Occipital lobe (tissue), 2 donors: ENCODE results near the gene PPP1R7. TPM values are rescaled to one million over a fixed set of nuclear protein-coding genes. Genes with fewer than 3 reads are reported as not detected.

Experiments
- DNase-seq: peaks from one replicate; lab custom pipeline; 2025; lab: John Stamatoyannopoulos, UW
- total RNA-seq: library from RNA; depleted of rRNA; stranded (reverse); fragments of >200 nt; gene quantifications from one replicate; pipeline ENCODE4 v1.2.3, GENCODE V29; 2014

Gene PPP1R7
- total RNA-seq, 1 donor from 2014 or later: 38.5 TPM

DNA sequence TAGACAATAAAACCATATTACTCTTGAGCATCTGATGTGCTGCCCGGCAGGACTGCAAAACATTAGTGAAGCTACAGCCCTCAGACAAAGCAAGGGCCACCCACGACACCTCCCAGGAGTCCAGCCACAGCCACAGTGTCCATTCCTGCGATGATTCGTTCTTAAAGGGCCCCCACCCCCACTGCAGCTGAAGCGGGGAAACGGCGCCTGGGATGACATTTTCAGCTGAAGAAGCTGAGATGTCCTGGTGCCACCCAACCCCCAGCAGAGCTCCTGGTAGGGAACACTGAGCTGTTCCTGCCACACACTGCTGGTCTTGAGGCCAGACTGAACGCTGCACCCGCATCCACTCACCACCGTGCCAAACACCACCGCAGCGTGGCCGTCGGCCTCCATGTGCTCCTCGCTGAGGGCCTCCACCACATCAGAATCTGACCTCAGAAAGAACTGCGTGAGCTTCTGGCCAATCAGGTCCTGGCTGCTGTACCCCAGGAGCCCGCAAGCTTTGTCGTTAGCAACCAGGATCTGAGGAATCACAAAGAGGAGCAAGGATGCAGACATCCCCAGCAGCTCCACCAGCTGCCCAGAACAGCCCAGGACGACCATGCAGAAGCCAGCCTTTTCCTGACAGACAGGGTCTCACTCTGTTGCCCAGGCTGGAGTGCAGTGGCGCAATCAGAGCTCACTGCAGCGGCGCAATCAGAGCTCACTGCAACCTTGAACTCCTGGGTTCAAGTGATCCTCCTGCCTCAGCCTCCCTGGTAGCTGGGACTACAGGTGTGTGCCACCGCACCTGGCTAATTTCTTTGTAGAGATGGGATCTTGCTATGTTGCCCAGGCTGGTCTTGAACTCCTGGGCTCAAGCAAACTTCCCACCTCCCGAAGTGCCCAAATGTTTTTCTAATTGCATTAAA is 10.5 kb upstream of the PPP1R7 start:
- DNase-seq: no peak

DNA sequence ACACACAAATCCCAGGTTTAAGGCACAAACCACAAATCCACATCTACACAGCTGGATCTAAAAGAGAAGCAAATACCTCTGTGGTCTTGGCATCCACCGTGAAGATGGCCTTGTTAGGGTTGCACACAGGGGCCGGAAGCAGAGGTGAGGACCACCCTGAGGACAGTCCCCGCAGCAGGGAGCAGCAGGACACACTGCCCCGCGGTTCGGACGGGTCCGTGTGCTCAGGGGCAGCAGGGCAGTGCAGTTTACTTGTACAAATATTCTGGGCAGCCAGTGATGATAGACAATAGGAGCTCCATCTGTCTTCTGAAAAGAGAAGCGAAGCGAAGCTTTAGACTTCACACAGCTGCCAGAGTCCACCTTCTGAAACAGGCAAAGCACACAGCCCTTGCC is 9.8 kb upstream of the PPP1R7 start:
- DNase-seq: no peak

DNA sequence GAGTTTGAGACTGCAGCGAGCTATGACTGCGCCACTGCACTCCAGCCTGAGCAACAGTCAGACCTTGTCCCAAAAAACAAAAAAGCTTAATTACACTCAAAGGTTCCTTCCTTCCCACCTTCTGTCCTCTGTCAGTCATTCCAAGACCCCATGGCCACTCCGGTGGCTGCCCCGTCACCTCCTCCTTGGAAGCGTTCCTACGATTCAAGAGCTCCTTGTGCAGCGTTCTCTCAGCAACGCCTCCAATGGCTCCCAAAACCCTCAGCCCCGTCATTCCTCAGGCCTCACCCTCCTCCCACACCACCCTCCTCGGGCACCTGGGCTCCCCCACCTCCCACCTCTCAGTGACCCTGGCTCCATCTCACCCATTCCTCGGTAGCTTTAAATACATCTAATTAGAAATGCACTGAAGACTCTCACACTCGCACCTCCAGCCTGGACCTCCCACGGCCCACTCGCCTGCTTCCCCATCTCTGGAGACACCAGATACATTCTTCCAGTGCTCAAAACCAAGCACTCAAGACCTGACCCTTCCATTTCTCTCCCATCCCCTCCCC is 9.0 kb upstream of the PPP1R7 start:
- no peak for DNase-seq

DNA sequence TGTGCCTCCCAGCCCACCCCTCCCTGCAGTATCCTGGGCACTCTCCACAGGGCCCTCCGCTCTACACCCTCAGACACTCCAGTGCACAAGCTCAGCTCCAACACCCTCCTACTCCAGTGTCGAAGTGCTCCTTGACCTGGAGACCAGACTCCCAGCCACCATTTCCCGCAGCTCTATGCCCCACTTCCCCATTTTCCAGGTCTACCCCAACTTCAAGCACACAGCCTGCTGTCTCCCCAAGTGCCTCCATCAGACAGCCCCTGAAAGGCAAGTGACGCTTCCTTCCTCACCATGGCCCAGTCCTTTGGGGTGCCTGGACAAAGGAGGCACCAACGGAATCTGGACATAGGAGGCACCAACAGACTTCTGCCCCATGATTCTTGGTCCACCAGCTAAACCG is 8.2 kb upstream of the PPP1R7 start:
- no peak for DNase-seq

DNA sequence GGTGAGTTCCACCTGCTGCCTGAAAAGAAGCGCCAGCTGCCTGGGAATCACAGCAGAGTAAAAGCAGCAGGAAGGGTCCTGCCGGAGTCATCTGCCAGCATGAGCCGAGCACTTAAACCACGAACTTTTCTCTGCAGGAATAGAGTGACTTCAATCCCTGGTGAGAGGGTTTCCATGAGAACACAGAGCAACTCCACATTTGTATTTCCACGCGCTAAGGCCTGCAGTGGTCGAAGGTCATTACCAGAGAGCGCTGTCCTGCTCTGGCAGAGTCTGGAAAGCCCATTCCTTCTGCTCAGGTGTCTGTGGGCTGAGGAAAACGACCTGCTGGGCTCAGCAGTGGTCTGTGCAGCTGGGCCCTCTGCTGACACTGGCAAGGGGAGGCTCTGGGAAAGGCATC is 7.7 kb upstream of the PPP1R7 start:
- DNase-seq: no peak

DNA sequence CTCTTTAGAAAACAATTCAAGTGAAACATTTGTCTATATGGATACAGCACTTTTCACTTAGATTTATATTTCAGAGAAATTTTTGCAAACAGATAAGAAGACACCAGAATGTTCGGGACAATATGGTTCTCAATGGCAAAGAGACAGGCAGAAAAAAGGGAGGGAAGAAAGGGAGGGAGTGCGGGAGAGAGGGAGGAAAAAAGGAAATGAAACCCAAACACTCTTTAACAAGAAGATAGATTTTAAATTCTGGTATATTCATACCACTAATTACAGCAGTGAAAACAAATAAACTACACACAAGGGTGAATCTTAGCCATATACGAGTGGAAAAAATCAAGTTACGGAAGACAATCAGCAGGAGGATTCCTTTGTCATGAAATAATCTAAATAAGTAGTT is 4.0 kb upstream of the PPP1R7 start:
- DNase-seq: no peak

DNA sequence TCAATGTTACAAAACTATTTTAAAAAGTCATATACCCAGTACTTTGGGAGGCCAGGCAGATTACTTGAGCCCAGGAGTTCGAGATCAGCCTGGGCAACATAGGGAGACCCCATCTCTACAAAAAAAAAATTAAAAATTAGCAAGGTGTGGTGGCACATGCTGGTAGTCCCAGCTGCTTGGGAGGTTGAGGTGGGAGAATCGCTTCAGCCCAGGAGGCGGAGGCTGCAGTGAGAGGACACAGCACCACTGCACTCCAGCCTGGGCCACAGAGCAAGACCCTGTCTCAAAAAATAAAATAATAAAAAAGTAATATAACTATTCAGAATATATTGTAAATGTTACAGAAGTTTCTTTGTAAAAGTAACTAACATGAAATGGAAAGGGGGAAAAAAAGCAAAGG is 2.9 kb upstream of the PPP1R7 start:
- no peak for DNase-seq

DNA sequence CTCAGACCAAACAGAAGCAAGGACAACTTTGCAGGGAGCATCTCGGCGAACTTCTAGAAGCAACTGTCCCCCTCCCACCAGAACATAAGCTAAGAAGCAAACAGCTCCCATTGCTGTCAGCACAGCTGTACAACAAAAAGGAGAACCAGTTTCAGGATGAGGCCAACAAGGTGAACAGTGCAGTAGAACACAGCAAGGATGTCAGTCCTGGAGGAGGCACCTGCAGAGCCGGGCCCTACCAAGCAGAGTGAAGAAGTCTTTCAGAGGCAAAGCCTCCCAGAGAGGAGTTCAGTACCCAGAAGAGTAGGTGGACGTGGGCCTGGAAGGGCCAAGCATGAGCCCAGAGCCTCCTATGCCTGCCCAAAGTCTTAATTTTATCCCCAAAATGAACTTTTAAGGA is 2.0 kb upstream of the PPP1R7 start:
- DNase-seq: no peak

DNA sequence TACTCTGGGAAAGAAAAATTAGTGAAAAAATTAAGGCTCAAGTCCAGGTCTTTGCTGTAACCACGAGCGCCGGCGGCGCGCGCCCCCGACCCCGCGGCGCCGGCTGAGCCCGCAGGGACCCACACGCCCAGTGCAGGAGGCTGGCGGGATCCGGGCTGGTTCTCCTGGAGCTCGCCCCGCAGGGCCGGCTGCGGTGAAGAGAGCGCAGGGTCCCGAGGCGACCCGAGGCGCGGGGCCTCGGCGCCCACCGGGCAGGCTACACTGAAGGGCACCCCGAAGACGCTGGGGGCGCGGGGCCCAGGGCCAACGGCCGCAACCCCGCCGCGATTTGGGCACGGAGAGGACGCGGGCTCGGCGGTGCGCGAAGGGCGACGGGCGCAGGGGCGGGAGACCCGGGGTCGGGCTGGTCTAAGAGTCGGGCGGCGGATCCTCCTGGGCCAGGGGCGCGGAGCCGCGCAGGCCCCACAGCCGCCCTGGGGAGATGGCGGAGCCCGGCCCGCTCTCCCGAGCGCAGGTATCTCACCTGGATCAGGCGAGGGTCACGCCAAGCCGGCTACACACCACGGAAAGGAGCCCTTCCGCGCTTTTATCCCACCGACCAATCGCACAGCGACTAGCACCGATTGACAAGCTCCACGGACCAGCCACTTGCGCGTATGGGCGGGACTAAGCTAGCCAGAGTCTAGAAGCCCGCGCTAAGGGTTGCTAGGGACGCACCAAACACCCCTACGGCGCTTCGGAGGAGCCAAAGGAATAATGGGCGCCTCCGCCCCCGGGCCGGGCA is 1.2 kb upstream of the PPP1R7 start, which contains the start of gene PASK:
Gene PASK, minus strand, starts transcription at position 582 of the 784 bp plus-strand sequence. CDS start 6,440 bp downstream, outside the sequence.
- peak; percentile 93 for DNase-seq

DNA sequence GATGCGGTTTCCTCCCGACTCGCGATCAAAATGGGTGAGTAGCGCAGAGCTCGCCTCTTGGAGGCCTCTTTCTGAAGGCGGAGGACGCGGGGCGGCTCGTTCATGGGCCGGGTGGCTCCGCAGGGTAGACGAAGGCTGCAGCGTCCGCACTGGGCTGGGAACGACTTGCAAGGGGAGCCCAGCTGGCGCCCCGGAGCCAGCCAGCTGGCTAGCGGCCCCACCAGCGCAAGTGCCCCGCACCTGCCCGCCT is 667 bp upstream of the PPP1R7 start:
- DNase-seq: no peak

DNA sequence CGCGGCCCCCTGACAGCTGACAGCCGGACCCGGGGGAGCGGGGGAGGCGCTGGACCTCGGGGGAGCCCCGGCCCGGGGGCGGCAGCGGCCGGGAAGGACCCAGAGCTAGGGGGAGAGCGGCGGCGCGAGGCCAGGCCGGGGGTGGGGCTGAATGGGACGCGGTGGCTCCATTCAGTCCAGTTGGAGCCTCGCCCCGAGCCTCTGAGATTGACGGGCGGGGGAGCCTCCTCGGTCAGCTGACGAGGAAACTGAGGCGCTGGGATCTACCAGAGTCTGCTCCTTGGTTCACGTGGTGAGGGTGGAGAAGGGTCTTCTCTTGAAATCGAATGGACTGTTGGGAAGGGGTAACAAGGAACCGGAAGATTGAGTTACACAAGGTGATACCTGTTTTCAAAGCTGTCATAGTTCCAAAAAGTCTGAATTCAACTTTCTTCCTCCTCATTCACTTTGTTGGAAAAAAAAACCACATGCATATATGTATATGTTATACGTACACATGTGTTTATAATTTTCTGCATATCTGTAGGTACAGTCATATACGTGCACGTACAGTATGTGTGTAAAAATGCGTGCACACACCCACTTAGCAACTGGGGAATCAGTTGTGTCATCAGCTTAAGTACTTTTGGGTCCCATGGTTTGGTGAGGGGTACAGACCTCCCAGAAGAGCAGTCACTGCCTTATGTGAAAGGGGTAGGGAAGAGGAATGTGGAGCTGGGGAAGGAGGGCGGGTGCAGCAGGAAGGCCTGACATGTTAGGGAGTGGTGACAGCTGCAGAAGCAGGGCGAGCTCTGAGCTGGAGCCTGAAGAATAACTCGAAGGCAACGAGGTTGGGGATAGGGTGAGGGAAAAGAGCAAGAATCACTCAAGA is 628 bp downstream of the PPP1R7 start:
- no peak for DNase-seq

DNA sequence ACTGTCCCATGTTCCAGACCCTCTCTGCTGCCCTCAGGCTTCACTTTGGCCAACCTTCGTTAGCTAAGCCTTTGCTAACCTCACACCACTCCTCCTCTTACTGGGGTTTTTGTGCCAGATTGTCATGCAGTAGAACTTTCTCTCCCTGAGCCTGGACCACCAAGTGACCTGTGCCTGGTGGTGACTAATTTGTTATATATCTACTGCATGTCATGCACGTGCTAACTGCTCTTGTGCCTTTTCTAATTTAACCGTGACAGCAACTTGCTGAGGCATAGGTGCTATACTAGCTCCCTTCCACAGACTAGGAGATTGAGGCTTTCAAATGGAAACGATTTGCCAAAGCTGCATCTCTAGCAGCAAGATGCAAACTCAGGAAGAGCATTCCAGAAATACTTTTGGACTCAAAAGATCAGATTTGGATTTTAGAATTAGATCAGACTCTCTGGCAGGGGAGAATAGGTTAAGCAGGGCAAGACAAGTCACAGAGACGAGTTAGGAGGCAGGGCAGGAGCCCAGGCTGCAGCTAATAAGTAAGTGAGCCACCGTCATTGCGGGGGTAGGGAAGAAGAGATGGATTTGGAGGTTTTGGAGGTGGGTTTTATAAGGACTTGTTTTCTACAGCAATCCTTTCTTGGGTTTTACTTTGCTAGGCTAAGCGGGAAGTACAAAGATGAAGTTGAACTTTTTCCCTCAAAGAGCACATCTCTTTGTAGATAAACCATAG is 1.8 kb downstream of the PPP1R7 start:
- no peak for DNase-seq

DNA sequence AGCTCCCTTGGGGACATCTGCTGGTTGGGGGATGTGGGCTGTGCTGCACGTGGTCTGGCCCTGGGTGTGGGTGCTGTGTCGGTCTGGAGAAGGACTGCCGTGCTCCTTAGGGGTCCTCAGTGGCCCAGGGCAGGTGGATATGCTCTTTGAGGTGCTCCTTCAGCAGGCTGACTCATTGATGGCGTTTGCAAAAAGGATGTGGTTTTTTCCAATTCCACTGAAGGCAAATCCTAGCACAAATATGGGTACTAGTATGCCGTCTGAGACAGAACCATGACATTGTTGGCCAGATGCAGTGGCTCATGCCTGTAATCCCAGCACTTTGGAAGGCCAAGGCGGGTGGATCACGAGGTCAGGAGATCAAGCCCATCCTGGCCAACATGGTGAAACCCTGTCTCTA is 3.3 kb downstream of the PPP1R7 start:
- DNase-seq: no peak

DNA sequence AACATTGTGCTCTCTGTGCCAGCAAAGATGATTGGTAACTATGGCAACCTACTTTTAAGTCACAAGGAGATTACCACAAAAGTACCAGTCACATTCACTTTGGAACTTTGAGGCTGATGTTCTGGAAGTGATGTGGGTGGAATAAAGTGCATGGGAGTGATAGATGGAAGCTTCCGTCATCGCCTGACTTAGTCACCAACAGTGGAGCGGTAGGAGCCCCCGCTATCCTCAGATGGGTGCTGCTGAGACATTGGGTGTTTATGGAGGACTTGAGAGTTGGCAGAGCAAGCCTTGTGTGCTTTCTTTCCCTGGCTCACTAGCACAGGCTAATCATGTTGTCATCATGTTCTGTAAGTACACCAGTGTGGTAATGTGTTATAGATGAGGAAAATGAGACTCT is 4.6 kb downstream of the PPP1R7 start:
- DNase-seq: peak; percentile 45

DNA sequence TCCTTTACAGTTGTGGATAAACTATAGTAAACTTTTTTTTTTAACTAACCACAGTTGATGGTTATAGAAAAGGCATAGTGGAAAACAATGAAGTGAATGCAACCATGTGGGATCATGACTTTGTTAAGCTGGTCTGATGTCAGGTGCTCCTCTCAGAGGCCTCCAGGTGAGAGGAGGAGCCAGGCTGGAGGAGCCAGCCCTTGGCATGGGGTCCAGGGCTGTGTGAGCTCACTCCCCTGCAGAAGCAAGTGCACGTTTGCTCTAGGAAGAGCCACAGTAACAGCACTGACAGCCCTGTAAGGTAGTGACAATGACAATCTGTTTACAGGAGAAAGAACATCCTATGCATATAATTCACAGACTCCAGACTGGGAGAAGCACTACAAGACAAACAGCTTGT is 5.7 kb downstream of the PPP1R7 start:
- DNase-seq: no peak

DNA sequence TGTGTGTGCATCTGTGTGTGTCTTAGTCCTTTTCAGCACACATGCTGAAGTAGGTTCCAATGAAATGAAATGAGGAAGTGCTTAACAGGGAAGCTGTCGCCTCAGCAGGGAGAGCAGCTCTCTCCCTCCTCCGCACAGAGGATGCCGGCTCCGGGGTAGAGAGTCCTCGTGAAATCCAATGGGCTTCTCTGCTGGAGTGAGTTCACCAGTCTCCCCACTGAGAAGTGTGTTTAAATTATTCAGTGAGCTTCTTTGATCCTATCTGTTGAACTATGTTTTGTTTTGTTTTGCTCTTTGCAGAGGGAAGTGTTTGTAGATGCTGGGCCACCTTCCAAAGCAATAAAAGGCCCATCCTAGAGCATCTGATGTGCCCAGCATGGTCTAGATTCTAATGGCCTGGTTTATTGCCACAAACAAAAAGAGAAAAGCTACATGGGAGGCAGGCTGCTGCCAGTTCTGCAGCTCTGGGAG is 6.7 kb downstream of the PPP1R7 start:
- peak; percentile 65 for DNase-seq

DNA sequence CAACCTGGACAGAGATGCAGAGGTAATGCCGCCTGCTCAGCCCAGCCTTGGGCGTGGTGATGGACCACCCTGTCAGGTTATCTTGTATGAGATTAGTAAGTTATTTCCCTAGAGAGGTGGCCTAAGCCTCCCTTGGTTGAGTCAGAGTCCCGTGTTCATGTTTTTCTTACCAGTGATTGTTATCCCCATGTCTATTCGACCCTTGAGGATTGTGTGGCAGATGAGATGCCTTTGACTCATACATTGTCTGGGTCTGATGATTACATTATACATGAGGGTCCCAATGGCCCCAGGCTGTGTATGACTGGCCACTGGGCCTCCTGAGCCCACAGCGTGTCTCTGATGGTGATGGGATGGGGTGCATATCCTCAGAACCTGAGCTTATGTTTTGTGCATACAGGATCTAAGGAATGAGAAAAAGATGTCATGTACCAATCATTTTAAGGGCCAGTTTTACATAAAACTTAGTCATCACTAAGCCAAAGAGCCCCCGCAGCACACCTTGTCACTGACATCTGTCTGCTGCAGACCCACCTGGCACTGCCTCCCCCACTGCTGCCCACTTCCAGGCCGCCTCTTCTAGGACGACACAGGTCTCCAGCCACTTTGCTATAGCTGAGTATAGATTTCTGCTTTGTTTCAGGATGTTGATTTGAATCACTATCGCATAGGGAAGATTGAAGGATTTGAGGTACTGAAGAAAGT is 7.7 kb downstream of the PPP1R7 start:
- no peak for DNase-seq

DNA sequence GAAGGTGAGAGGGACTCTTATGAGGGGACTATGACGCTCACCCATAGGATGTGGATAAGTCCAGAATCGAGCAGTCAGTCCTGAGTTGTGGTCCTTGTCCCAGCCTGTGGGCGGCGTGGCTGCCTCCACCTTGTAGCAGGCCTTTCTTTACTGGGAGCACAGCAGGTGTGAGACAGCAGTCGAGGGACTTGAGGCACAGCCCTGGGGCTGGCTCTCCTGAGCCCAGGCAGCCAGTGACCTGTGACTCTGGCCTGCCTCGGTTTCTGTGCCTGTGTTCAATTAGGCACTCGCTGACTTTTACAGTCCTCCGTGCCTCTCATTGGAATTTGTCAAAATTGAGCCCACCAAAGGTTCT is 8.3 kb downstream of the PPP1R7 start:
- no peak for DNase-seq

DNA sequence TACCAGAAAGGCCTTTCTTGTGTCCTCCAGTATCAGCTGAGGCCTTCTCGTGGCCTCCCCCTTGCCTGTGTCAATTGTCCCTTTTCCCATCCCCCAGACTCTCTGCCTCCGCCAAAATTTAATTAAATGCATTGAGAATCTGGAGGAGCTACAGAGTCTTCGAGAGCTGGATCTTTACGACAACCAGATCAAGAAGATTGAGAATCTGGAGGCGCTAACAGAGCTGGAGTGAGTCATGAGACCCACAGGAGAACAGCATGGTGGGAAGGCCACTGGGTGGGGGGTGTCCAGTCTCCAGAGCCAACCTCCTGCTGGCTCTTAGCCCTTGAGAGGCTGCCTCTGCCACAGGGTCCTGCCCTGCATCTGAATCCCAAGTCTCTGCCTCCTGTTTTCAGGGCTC is 8.8 kb downstream of the PPP1R7 start:
- no peak for DNase-seq

DNA sequence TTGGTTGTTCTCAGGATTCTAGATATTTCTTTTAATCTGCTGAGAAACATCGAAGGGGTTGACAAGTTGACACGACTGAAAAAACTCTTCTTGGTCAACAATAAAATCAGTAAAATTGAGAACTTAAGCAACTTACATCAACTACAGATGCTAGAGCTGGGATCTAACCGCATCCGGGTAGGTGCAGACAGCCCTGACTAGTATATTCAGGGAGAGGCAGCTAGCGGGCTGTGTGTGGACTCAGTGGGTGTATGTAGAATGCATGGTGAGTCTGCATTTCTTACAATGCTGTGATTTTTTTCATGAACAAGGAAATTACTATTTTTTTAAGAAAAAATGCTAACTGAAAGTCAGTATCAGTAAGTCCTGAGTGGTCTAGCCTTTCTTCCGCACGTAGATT is 10.1 kb downstream of the PPP1R7 start:
- DNase-seq: no peak
